GM19438 (cell line): ENCODE data around the gene SLC17A9.
A peak's percentile ranks its signal among the peaks of the same experiment; 100 is the strongest.

Experiments used
- ATAC-seq: cut with Tn5 transposase; IDR thresholded peaks from one replicate; pipeline ENCODE4 v1.9.1; 2021; ENCODE audit warnings: low read depth; ENCODE audit not compliant: unreplicated experiment

The SLC17A9 gene

GRCh38 chr20:62966212-62967148 is 14.0 kb downstream of the SLC17A9 start:
- ATAC-seq = no peak

GRCh38 chr20:62967149-62967501 is 14.6 kb downstream of the SLC17A9 start:
- no peak for ATAC-seq

GRCh38 chr20:62967628-62968351 is 15.3 kb downstream of the SLC17A9 start:
- no peak for ATAC-seq

GRCh38 chr20:62968378-62969178 is 16.1 kb downstream of the SLC17A9 start:
- no peak for ATAC-seq

GRCh38 chr20:62969179-62969760 is 16.8 kb downstream of the SLC17A9 start:
- ATAC-seq = no peak

GRCh38 chr20:62969939-62970306 is 17.4 kb downstream of the SLC17A9 start:
- no peak for ATAC-seq

- no peak for ATAC-seq
These were observed 18.1 kb downstream of the SLC17A9 start for GRCh38 chr20:62970307-62971210.

- ATAC-seq = no peak
These were observed 18.9 kb downstream of the SLC17A9 start for GRCh38 chr20:62971211-62971949.

GRCh38 chr20:62971950-62972844 is 19.7 kb downstream of the SLC17A9 start:
- peak; percentile 59 for ATAC-seq

GRCh38 chr20:62972845-62973745 is 20.6 kb downstream of the SLC17A9 start:
- no peak for ATAC-seq

- no peak for ATAC-seq
These were observed 22.8 kb downstream of the SLC17A9 start for GRCh38 chr20:62975251-62975760.

GRCh38 chr20:62975812-62976508 is 23.5 kb downstream of the SLC17A9 start:
- no peak for ATAC-seq

- no peak for ATAC-seq
These were observed 24.4 kb downstream of the SLC17A9 start for GRCh38 chr20:62976886-62977285.

- peak; percentile 53 for ATAC-seq
These were observed 25.4 kb downstream of the SLC17A9 start for GRCh38 chr20:62977613-62978560.

GRCh38 chr20:62978561-62978943 is 26.0 kb downstream of the SLC17A9 start:
- no peak for ATAC-seq
